Lower lobe of right lung (tissue), 2 donors: ENCODE results near the gene KCNT1. TPM values are rescaled to one million over a fixed set of nuclear protein-coding genes. Genes with fewer than 3 reads are reported as not detected.
A peak's percentile ranks its signal among the peaks of the same experiment; 100 is the strongest.

Experiments used
- ATAC-seq, 2 donors: fragments of 200-7000 bp; cut with Tn5 transposase; one replicate each; pipeline ENCODE4 v1.9.1; 2020 to 2022; ENCODE audit warnings: mild to moderate bottlenecking in 2 of 2, moderate library complexity in 2 of 2
- DNase-seq: peaks from one replicate; pipeline ENCODE4 v3.0.0-alpha.2; 2020
- H3K27ac ChIP-seq: fragments of 200-600 bp; one replicate; pipeline ENCODE4 v1.8.0; 2022
- H3K27me3 ChIP-seq: fragments of 200-600 bp; one replicate; pipeline ENCODE4 v1.8.0; 2022; ENCODE audit warnings: low read depth
- H3K36me3 ChIP-seq: fragments of 200-600 bp; one replicate; pipeline ENCODE4 v1.8.0; 2022; ENCODE audit warnings: mild to moderate bottlenecking
- H3K4me1 ChIP-seq: fragments of 200-600 bp; one replicate; pipeline ENCODE4 v1.8.0; 2022
- H3K4me3 ChIP-seq: fragments of 200-600 bp; one replicate; pipeline ENCODE4 v1.8.0; 2022; ENCODE audit warnings: mild to moderate bottlenecking
- H3K9me3 ChIP-seq: fragments of 200-600 bp; one replicate; pipeline ENCODE4 v1.8.0; 2022
- intact Hi-C: fragments of 100-400 bp; cut with DNase I; formaldehyde crosslinking; loops from one replicate; pipeline ENCODE4 v1.11.0; 2022
- total RNA-seq: library from RNA; stranded (reverse); fragmentation: NEBNext Ultra II Directional; extraction: Animal tissue kit (Norgen Biotek cat#: 25700); gene quantifications from one replicate; pipeline ENCODE4 v1.2.1, GENCODE V29; 2021
- TF ChIP-seq, protein P1 (sequence below): fragments of 200-600 bp; IDR thresholded peaks from one replicate; pipeline ENCODE4 v1.8.0; 2022; ENCODE audit warnings: antibody characterized with exemption, mild to moderate bottlenecking
- donor health status: DM: no; HTN: yes; CAD: no; lungs with severe emphysema.

KCNT1 gene
- total RNA-seq, 1 donor from 2014 or later: 0.35 TPM

DNA sequence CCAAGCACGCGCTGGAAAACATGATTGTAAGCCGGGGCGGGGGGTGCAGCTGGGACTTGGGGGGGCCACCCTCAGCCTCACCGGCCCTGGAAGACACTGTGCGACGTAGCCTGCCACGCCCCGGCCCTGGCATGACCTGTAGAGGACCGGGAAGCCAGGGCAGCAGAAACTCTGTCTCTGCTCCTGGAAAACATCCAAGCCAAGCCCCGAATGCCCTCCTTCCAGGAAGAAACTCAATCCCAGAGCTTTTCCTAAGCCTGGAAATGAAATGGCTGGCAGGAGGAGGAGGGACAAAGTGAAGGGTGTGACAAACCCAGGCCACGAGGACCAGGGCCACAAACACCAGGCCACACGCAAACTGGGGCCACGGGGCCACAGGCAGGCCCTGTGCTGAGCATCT lies 55.4 kb downstream of the KCNT1 start:
- intact Hi-C loops: no loop called here
- Histone ChIP-seq H3K9me3 (no peaks in the 10 kb centered on the region), H3K4me1 (no peaks in the 10 kb centered on the region), H3K36me3 (no peaks in the 10 kb centered on the region), H3K4me3 (no peak overlapping the region), H3K27me3 (no peaks in the 10 kb centered on the region), H3K27ac (no peak overlapping the region)
- DNase-seq (no peak), ATAC-seq (no peak)
- TF ChIP-seq, protein P1, sequence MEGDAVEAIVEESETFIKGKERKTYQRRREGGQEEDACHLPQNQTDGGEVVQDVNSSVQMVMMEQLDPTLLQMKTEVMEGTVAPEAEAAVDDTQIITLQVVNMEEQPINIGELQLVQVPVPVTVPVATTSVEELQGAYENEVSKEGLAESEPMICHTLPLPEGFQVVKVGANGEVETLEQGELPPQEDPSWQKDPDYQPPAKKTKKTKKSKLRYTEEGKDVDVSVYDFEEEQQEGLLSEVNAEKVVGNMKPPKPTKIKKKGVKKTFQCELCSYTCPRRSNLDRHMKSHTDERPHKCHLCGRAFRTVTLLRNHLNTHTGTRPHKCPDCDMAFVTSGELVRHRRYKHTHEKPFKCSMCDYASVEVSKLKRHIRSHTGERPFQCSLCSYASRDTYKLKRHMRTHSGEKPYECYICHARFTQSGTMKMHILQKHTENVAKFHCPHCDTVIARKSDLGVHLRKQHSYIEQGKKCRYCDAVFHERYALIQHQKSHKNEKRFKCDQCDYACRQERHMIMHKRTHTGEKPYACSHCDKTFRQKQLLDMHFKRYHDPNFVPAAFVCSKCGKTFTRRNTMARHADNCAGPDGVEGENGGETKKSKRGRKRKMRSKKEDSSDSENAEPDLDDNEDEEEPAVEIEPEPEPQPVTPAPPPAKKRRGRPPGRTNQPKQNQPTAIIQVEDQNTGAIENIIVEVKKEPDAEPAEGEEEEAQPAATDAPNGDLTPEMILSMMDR: no peak

DNA sequence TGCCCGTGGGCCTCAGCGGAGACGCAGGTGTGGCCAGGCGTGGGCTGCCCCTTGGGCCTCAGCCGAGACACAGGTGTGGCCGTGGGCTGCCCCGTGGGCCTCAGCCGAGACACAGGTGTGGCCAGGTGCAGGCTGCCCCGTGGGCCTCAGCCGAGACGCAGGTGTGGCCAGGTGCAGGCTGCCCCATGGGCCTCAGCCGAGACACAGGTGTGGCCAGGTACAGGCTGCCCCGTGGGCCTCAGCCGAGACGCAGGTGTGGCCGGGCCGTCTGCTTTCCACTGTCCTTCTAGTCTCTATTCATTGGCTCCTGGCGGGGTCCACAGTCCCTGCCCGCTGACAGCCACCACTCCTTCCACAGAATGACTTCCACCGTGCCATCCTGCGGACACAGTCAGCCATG lies 56.1 kb downstream of the KCNT1 start:
- Histone ChIP-seq H3K4me3 (no peak overlapping the region), H3K4me1 (no peaks in the 10 kb centered on the region), H3K27me3 (no peaks in the 10 kb centered on the region), H3K27ac (no peak overlapping the region), H3K36me3 (no peaks in the 10 kb centered on the region), H3K9me3 (no peaks in the 10 kb centered on the region)
- TF ChIP-seq, protein P1: no peak
- intact Hi-C loops: no loop called here
- ATAC-seq (no peak), DNase-seq (no peak)

DNA sequence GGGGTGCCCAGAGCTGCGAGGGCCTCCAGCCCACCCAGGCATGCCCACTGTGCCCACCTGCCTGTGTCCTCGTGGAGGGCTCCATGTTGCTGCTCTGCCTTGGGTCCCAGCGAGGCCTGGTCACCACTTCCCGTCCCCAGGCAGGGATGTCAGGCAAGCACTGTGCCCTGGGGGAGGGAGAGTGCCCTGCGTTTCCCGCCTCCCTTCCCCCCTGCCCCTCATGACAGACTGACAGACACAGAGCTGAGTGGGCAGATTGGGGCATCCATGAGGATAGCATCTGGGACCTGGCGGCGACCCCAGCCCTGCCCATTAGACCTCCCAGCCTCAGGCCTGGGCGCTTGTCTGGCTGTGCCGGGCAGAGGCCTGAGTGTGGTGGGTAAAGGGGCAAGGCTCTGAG lies 56.9 kb downstream of the KCNT1 start:
- intact Hi-C loops: no loop called here
- no peak overlapping the region for H3K4me3 ChIP-seq
- DNase-seq: no peak

DNA sequence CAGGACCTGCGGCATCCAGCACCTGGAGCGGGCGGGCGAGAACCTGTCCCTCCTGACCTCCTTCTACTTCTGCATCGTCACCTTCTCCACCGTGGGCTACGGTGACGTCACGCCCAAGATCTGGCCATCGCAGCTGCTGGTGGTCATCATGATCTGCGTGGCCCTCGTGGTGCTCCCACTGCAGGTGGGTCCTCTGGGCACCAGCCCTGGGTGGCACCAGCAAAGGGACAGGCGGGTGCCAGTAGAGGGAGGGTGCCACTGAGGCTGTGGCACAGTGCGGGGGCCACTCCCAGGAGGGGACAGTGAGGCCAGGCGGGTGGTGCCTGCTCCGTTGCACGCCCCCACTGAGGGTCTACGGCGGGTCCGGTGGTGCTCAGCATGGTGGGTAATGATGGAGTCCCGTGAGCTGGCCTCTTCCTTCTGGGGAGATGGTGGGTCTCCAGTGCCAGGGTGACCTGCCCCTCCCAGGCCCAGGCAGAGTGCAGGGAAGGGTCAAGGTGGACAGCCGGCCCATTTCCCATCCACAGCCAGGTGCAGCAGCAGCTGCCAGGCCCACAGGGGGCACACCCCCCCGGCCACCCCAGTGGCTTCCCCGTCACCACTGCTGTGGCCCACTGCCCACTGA lies 57.8 kb downstream of the KCNT1 start:
- Histone ChIP-seq H3K4me1 (no peaks in the 10 kb centered on the region), H3K27ac (no peak overlapping the region), H3K4me3 (no peak overlapping the region), H3K9me3 (no peaks in the 10 kb centered on the region), H3K27me3 (no peaks in the 10 kb centered on the region), H3K36me3 (no peaks in the 10 kb centered on the region)
- intact Hi-C loops: no loop called here
- TF ChIP-seq, protein P1: no peak
- DNase-seq (no peak), ATAC-seq (no peak)

More for the DNA sequence above, 56.9 kb downstream of the KCNT1 start:
- H3K27ac ChIP-seq: no peak overlapping the region
- H3K4me1 ChIP-seq: no peaks in the 10 kb centered on the region
- no peaks in the 10 kb centered on the region for H3K27me3 ChIP-seq
- H3K9me3 ChIP-seq: no peaks in the 10 kb centered on the region
- H3K36me3 ChIP-seq: no peaks in the 10 kb centered on the region
- TF ChIP-seq, protein P1: no peak
- no peak for ATAC-seq

DNA sequence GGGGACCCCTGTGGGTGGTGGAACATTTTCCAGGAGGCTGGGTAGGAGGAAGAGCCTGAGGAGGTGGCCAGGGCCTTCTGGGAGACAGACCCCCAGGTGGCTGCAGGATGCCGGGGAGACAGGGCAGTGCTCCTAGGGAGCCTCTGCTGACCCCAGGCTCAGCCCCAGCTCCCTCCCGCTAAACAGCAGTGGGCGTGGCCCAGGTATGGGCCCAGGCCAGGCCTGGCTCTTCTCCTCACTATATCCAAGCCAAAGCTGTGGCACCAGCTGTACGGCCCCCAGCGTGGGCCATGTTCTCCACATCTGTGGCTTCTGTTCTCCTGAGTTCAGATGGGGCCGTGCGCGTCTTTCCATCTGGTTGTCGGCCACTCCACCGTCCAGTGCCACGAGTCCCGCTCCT lies 58.5 kb downstream of the KCNT1 start:
- Histone ChIP-seq H3K4me3 (no peak overlapping the region), H3K9me3 (no peaks in the 10 kb centered on the region), H3K4me1 (no peaks in the 10 kb centered on the region), H3K36me3 (no peaks in the 10 kb centered on the region), H3K27me3 (no peaks in the 10 kb centered on the region), H3K27ac (no peak overlapping the region)
- DNase-seq (no peak), ATAC-seq (peak in 1 of 2 donors; percentile 10)
- intact Hi-C loops: no loop called here
- TF ChIP-seq, protein P1: no peak
